Measurements from ENCODE around the gene EFHC1.

GRCh38 chr6:52516943-52517342 is 96.8 kb downstream of the EFHC1 start:
- TF ChIP-seq, protein P1, sequence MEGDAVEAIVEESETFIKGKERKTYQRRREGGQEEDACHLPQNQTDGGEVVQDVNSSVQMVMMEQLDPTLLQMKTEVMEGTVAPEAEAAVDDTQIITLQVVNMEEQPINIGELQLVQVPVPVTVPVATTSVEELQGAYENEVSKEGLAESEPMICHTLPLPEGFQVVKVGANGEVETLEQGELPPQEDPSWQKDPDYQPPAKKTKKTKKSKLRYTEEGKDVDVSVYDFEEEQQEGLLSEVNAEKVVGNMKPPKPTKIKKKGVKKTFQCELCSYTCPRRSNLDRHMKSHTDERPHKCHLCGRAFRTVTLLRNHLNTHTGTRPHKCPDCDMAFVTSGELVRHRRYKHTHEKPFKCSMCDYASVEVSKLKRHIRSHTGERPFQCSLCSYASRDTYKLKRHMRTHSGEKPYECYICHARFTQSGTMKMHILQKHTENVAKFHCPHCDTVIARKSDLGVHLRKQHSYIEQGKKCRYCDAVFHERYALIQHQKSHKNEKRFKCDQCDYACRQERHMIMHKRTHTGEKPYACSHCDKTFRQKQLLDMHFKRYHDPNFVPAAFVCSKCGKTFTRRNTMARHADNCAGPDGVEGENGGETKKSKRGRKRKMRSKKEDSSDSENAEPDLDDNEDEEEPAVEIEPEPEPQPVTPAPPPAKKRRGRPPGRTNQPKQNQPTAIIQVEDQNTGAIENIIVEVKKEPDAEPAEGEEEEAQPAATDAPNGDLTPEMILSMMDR (conservative IDR thresholded peaks at IDR 0.05), result no peak
- no peak for TF ChIP-seq ZFX (IDR thresholded peaks at IDR 0.05)
